Trophoblast cell (in vitro differentiated cells and primary cell): ENCODE measurements around the gene TECTA.

Experiments used
- DNase-seq, 2 donors: peaks; one replicate each; pipeline ENCODE4 v3.0.0-alpha.2; 2016
- H2AFZ ChIP-seq: 2 replicates; pipeline ENCODE4 v1.6.1; 2013; ENCODE audit warnings: low read length, moderate library complexity, mild to moderate bottlenecking; ENCODE audit not compliant: insufficient read depth, poor library complexity
- H2AK5ac ChIP-seq: 2 replicates; pipeline ENCODE4 v1.6.1; 2013; ENCODE audit warnings: mild to moderate bottlenecking, low read length
- H2BK120ac ChIP-seq: 2 replicates; pipeline ENCODE4 v1.6.1; 2013; ENCODE audit warnings: low read length, mild to moderate bottlenecking, moderate library complexity; ENCODE audit not compliant: insufficient read depth, poor library complexity
- H2BK12ac ChIP-seq: 2 replicates; pipeline ENCODE4 v1.6.1; 2013; ENCODE audit warnings: mild to moderate bottlenecking, low read length, moderate library complexity
- H2BK5ac ChIP-seq: 2 replicates; pipeline ENCODE4 v1.6.1; 2013; ENCODE audit warnings: low read length, low read depth, moderate library complexity, mild to moderate bottlenecking; ENCODE audit not compliant: poor library complexity
- H3K14ac ChIP-seq: 2 replicates; pipeline ENCODE4 v1.6.1; 2013; ENCODE audit warnings: mild to moderate bottlenecking, low read length
- H3K18ac ChIP-seq: 2 replicates; pipeline ENCODE4 v1.6.1; 2013; ENCODE audit warnings: mild to moderate bottlenecking, low read length
- H3K23ac ChIP-seq: 2 replicates; pipeline ENCODE4 v1.6.1; 2013; ENCODE audit warnings: low read length
- H3K27ac ChIP-seq: 2 replicates; pipeline ENCODE4 v1.5.1; 2013; ENCODE audit warnings: low read depth, mild to moderate bottlenecking, inconsistent platforms, low read length, moderate library complexity
- H3K27me3 ChIP-seq: 2 replicates; pipeline ENCODE4 v1.6.1; 2013; ENCODE audit warnings: inconsistent platforms, mild to moderate bottlenecking, low read length, moderate library complexity; ENCODE audit not compliant: insufficient read depth
- H3K36me3 ChIP-seq, 2 experiments: 1 replicate in 1 of 2; 2 replicates in 1 of 2; pipeline ENCODE4 v1.6.1; 2013; ENCODE audit warnings: low read length in 2 of 2, mild to moderate bottlenecking in 2 of 2, moderate library complexity in 1 of 2; ENCODE audit not compliant: insufficient read depth in 2 of 2, control insufficient read depth in 1 of 2
- H3K4ac ChIP-seq: 2 replicates; pipeline ENCODE4 v1.6.1; 2013; ENCODE audit warnings: low read depth, mild to moderate bottlenecking, low read length, moderate library complexity
- H3K4me1 ChIP-seq, 2 experiments: 1 replicate in 1 of 2; 2 replicates in 1 of 2; pipeline ENCODE4 v1.6.1; 2013; ENCODE audit warnings: low read length in 2 of 2, mild to moderate bottlenecking in 2 of 2, moderate library complexity in 1 of 2; ENCODE audit not compliant: insufficient read depth in 2 of 2, control insufficient read depth in 1 of 2
- H3K4me2 ChIP-seq: 2 replicates; pipeline ENCODE4 v1.6.1; 2013; ENCODE audit warnings: inconsistent platforms, mild to moderate bottlenecking, low read length, moderate library complexity
- H3K4me3 ChIP-seq: 2 replicates; pipeline ENCODE4 v1.5.1; 2013; ENCODE audit warnings: mild to moderate bottlenecking, low read depth, low read length, inconsistent platforms
- H3K79me1 ChIP-seq: one replicate; pipeline ENCODE4 v1.6.1; 2013; ENCODE audit warnings: low read length
- H3K79me2 ChIP-seq: 2 replicates; pipeline ENCODE4 v1.6.1; 2013; ENCODE audit warnings: low read length, mild to moderate bottlenecking; ENCODE audit not compliant: control insufficient read depth, insufficient read depth, poor library complexity
- H3K9ac ChIP-seq: 2 replicates; pipeline ENCODE4 v1.6.1; 2013; ENCODE audit warnings: mild to moderate bottlenecking, low read length
- H3K9me3 ChIP-seq: 2 replicates; pipeline ENCODE4 v1.6.1; 2013; ENCODE audit warnings: low read depth, mild to moderate bottlenecking, control low read depth, inconsistent platforms, low read length; ENCODE audit not compliant: insufficient read depth
- H4K12ac ChIP-seq: 2 replicates; pipeline ENCODE4 v1.6.1; 2013; ENCODE audit warnings: low read depth, mild to moderate bottlenecking, low read length, moderate library complexity
- H4K8ac ChIP-seq: 2 replicates; pipeline ENCODE4 v1.6.1; 2013; ENCODE audit warnings: low read depth, mild to moderate bottlenecking, low read length, moderate library complexity
- H4K91ac ChIP-seq: one replicate; pipeline ENCODE4 v1.6.1; 2013; ENCODE audit warnings: low read depth, mild to moderate bottlenecking, low read length, moderate library complexity
- WGBS: extraction: QIAGEN DNeasy Blood & Tissue Kit; methylation state at CpG from one replicate; pipeline ENCODE4 v1.1.7; 2013; ENCODE audit warnings: missing lambda C conversion rate; ENCODE audit not compliant: insufficient read length, insufficient coverage; ENCODE audit errors: extremely low coverage; 5-methylcytosine and 5-hydroxymethylcytosine counted together

The TECTA gene

DNA sequence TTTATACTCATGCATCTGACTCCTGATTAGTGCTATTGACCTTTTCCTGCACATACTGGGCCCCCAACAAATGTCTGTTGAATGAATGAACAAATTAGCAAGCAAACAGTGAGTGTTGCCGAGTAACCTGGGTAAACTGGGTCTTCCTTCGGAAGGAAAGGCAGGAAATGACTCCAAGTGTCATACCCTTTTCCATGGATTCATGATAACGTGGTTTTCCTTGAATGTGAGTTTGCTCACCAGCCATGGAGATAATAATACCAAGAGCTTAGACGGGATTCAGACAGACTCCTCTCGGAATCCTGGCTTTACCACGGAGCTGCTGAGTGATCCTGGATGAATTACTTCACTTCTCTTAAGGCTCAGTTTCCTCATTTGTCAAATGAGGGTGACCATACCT is 16.7 kb downstream of the TECTA start:
- Histone ChIP-seq H3K18ac (no peak overlapping the region), H4K12ac (no peak overlapping the region), H4K91ac (no peak overlapping the region), H3K9ac (no peak overlapping the region), H3K27me3 (no peaks in the 10 kb centered on the region), H3K36me3 (no peaks in the 10 kb centered on the region), H3K4me1 (no peaks in the 10 kb centered on the region), H2AFZ (no peak overlapping the region), H4K8ac (no peak overlapping the region), H2BK12ac (no peak overlapping the region), H3K4me3 (no peak overlapping the region), H3K79me2 (no peaks in the 10 kb centered on the region), H3K14ac (no peak overlapping the region), H3K23ac (no peak overlapping the region), H3K4me2 (no peak overlapping the region), H2BK120ac (no peak overlapping the region), H3K79me1 (no peaks in the 10 kb centered on the region), H3K4ac (no peak overlapping the region), H2BK5ac (no peak overlapping the region), H3K27ac (no peak overlapping the region), H2AK5ac (no peak overlapping the region), H3K9me3 (no peaks in the 10 kb centered on the region)
- DNase-seq, result no peak
- no CpG with 5 or more reads among the region's 6 CpGs for WGBS

- Histone ChIP-seq H3K4me2 (no peak overlapping the region), H2AFZ (no peak overlapping the region), H3K4me3 (no peak overlapping the region), H2BK12ac (no peak overlapping the region), H3K23ac (no peak overlapping the region), H4K8ac (no peak overlapping the region), H3K27me3 (no peaks in the 10 kb centered on the region), H2AK5ac (no peak overlapping the region), H3K79me1 (no peaks in the 10 kb centered on the region), H3K4me1 (no peaks in the 10 kb centered on the region), H3K9ac (no peak overlapping the region), H3K27ac (no peak overlapping the region), H3K18ac (no peak overlapping the region), H3K4ac (no peak overlapping the region), H2BK120ac (no peak overlapping the region), H3K36me3 (no peaks in the 10 kb centered on the region), H3K14ac (no peak overlapping the region), H2BK5ac (no peak overlapping the region), H3K9me3 (peaks cover 2% of the 10 kb centered on the region), H3K79me2 (no peaks in the 10 kb centered on the region), H4K91ac (no peak overlapping the region), H4K12ac (no peak overlapping the region)
- no peak for DNase-seq
- no CpG with 5 or more reads among the region's 1 CpG for WGBS
Measured at GRCh38 chr11:121119440-121119839, 18.4 kb downstream of the TECTA start.

GRCh38 chr11:121122328-121122727 is 21.3 kb downstream of the TECTA start:
- no peaks in the 10 kb centered on the region for H3K4me1 ChIP-seq
- no peak overlapping the region for H2AK5ac ChIP-seq
- no peak overlapping the region for H3K14ac ChIP-seq
- H3K9ac ChIP-seq, result no peak overlapping the region
- no peak overlapping the region for H3K23ac ChIP-seq
- H3K18ac ChIP-seq, result no peak overlapping the region
- no peak overlapping the region for H4K8ac ChIP-seq
- no peak overlapping the region for H2AFZ ChIP-seq
- no peak overlapping the region for H4K12ac ChIP-seq
- no peak overlapping the region for H3K27ac ChIP-seq
- no peak overlapping the region for H2BK12ac ChIP-seq
- H2BK120ac ChIP-seq, result no peak overlapping the region
- WGBS, result no CpG with 5 or more reads among the region's 3 CpGs
- no peak overlapping the region for H4K91ac ChIP-seq
- no peaks in the 10 kb centered on the region for H3K36me3 ChIP-seq
- no peaks in the 10 kb centered on the region for H3K79me1 ChIP-seq
- H3K4me2 ChIP-seq, result no peak overlapping the region
- no peak overlapping the region for H3K4ac ChIP-seq
- H3K9me3 ChIP-seq, result peaks cover 4% of the 10 kb centered on the region
- no peak for DNase-seq
- H2BK5ac ChIP-seq, result no peak overlapping the region
- H3K79me2 ChIP-seq, result no peaks in the 10 kb centered on the region
- no peaks in the 10 kb centered on the region for H3K27me3 ChIP-seq
- H3K4me3 ChIP-seq, result no peak overlapping the region

DNA sequence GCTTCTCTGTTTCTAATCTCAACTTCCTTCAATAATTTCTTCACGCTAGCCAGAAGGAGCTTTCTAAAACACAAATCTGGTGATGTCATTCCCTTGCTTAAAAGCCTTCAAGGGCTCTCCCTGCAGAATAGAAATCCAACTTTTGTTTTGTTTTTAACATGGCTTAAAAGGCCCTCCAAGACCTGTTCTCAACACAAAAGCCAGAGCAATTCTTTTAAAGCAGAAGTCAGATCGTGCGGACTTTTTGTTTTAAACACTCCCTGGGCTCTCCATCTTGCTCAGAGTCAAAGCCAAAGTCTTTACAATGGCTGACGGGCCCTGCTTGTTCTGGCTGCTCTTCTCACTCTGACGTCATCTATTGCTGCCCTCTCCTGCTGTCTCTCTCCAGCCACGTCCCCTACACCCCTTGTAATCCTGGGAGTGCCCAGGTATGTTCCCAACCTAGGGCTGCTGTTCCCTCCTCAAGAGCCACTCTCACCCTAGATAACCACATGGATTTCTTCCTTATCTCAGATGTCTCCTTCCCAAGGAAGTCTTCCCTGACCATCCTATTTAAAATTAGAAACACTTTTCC is 22.5 kb downstream of the TECTA start:
- Histone ChIP-seq H4K8ac (no peak overlapping the region), H3K4ac (no peak overlapping the region), H2BK120ac (no peak overlapping the region), H3K36me3 (no peaks in the 10 kb centered on the region), H4K91ac (no peak overlapping the region), H3K4me2 (no peak overlapping the region), H3K9me3 (peaks cover 10% of the 10 kb centered on the region), H3K79me2 (no peaks in the 10 kb centered on the region), H4K12ac (no peak overlapping the region), H3K4me1 (no peaks in the 10 kb centered on the region), H3K4me3 (no peak overlapping the region), H3K27ac (no peak overlapping the region), H2BK12ac (no peak overlapping the region), H2BK5ac (no peak overlapping the region), H3K18ac (no peak overlapping the region), H3K14ac (no peak overlapping the region), H2AK5ac (no peak overlapping the region), H3K9ac (no peak overlapping the region), H3K23ac (no peak overlapping the region), H3K79me1 (no peaks in the 10 kb centered on the region), H3K27me3 (no peaks in the 10 kb centered on the region), H2AFZ (no peak overlapping the region)
- DNase-seq, result no peak
- no CpG with 5 or more reads among the region's 6 CpGs for WGBS
